ENCODE measurements around the gene TBC1D16.

- TF ChIP-seq EZH2 (IDR thresholded peaks at IDR 0.05) (no peak), FOXP2 (optimal IDR thresholded peaks at IDR 0.05; ENCODE audit: control extremely low read depth, extremely low read length, insufficient read depth) (no peak), POLR2AphosphoS5 (IDR thresholded peaks at IDR 0.05; ENCODE audit: borderline replicate concordance, low read depth, low read length) (no peak)
These were observed 113.5 kb downstream of the TBC1D16 start for GRCh38 chr17:79922116-79922601.

All from SK-N-MC (cell line).